ENCODE results near the gene CLDN11.

- TF ChIP-seq CTCF (conservative IDR thresholded peaks at IDR 0.05; ENCODE audit: low read length), result no peak
- TF ChIP-seq EZH2phosphoT487 (IDR thresholded peaks at IDR 0.05; ENCODE audit: borderline replicate concordance, low read depth, low read length), result no peak
Observed at GRCh38 chr3:170437176-170437575, 18.5 kb downstream of the CLDN11 start.

All from OCI-LY7 (cell line).